NCI-H2081 (cell line): ENCODE measurements around the gene SBK3.
"Not testable (repeated sequence)": the region's sequence is repeated elsewhere in the genome, so short reads cannot be mapped to it uniquely, and the experiment has no call there.

ENCODE experiments used
- DNase-seq, 2 experiments: peaks; one replicate each; lab custom pipeline; 2025; lab: John Stamatoyannopoulos, UW

SBK3 gene

DNA sequence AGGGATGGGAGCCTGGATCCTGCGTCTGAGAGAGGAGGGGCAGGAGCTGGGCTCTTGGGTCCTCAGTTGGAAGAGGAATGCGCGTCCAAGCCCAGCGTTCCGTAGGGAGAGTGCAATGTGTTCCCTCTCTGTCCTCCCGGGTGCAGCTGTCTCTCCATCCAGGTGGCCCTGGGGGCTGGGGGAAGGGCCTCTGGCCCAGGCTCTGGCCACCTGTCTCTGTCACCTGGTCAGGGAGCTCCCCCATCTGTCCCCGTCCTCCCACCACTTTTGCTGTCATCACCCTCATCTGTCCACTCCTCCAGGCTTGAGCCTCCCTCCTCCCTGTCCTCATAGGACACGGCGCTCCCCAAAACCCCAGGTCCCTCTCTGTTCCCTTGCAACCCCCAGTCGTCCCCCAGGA, 4.7 kb downstream of the SBK3 start:
- DNase-seq = no peak

DNA sequence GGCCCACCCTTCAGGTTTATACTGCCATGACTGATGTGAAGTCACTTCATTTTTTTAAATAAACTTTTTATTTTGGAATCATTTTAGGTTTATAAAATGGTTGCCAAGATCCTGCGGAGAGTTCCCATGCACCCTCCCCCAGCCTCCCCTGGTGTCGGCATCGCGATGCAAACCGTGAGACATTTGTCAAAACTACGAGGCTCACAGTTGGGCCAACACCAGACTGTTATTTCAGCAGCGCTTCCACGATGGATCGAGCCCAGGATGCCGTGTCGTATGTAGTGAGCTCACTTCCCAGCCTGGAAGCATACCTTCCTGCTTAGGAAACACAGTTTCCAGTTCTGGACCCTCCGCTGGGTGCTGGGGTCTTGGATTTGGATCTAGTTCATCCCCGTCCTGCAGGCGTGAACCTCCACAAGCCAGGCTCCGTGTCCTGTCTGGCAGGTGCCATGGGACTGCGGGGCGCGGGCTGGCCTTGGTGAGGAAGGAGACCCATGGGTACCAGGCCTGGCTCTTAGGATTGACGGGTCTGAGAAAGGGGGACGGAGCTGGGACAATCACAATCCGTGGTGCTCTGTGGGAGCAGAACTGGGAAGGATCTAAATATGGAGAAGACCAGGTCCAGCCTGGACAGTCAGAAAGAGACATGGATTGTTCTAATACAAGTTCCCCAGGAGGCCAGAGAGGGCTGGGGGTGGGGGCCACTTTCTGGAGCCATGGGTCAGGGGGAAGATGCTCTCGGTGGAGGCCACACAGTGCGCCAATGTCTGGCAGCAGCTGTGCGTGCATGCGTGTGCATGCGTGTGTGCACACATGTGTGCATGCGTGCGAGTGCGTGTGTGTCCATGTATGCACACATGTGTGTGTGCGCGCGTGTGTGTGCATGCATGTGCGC, 6.0 kb downstream of the SBK3 start:
- DNase-seq = no peak

DNA sequence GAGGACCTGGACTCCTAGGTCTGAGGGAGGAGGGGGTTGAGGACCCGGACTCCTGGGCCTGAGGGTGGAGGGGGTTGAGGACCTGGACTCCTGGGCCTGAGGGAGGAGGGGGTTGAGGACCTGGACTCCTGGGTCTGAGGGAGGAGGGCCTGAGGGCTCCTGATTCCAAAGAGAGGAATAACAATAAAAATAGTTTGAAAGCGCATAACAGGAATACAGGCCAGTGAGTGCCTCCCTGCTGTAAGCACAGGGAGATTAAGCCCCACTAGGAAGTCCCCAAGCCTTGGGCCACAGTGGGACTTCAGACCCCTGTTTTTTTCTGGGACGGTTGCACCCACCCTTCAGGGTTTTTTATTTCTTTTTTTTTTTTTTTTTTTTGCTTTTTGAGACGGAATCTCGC, 7.2 kb downstream of the SBK3 start:
- no peak for DNase-seq

DNA sequence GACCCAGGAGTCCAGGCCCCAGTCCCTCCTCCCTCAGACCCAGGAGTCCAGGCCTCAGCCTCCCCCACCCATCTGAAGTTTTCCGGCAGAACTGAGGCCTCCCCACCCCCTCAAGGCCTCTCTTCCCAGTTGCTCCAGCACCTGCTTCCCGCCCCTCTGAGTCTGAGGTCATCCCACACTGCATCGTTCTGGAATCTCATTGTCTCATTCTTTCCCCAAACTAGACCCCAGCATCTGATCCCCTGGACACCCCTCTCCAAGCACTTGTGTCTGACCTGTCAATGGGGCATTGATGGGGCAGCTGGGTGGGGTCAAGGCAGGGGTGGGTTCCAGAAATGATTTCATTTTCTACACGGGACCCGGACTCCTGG, 7.6 kb downstream of the SBK3 start:
- DNase-seq = no peak

DNA sequence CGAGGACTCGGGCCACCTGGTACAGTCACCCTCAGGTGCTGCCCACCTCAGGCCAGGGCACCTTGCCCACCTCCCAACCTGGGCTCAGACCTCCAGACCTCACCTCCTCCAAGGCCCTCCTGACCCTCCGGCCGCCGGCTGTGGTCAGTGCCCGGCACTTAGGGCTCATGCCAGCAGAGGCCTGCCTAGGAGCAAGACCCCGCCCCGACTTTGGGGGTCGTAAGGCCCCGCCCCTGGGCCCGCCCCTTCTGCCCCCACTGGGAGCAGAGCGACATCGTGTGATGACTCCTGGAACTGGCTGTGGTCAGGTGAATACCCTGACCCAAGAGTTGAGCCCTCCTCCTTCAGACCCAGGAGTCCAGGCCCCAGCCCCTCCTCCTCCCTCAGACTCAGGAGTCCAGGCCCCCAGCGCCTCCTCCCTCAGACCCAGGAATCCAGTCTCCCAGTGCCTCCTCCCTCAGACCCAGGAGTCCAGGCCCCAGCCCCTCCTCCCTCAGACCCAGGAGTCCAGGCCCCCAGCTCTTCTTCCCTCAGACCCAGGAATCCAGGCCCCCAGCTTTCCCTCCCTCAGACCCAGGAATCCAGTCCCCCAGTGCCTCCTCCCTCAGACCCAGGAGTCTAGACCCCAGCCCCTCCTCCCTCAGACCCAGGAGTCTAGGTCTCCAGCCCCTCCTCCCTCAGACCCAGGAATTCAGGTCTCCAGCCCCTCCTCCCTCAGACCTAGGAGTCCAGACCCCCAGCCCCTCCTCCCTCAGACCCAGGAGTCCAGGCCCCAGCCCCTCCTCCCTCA, 8.2 kb downstream of the SBK3 start, which contains the start of gene SBK2:
SBK2 (minus strand) TSS at position 183 of the 790 bp plus-strand sequence. CDS start 839 bp downstream, outside the sequence.
- no peak for DNase-seq

DNA sequence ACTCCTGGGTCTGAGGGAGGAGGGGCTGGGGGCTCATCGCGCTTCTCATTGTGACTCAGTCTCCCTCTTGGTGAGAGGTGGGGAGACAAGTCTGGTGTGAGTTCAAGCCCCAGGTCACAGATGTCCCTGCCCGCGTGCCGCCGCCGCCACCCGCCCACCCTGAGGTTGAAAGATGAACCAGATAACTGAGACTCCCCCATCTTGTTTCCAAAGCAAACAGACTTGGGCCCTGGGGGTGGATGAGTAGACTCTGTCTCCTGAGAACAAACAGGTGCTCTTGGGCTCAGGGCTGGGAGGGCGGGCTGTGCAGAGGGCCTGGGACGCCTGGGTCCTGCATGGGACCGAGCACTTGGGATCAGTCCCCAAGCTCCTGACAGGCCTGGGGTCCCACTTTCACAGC, 9.0 kb downstream of the SBK3 start:
- no peak for DNase-seq

DNA sequence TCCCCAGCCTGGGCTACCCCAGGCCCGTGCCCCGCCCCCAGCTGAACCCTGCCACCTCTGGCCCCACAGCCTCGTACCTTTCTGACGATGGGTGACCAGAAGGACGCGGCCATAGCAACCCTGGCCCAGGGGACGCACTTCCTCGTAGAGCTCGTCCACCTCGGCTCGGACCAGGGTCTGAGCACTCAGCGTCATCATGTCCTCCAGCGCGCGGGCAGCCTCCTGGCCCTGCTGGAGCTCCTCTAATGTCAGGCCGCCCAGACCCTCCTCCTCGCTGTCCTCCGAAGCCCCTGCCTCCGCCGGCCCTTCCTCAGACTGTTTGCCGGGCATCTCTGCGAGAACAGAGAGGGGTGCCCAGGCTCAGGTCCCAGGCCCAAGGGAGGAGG, 9.4 kb downstream of the SBK3 start:
- no peak for DNase-seq

DNA sequence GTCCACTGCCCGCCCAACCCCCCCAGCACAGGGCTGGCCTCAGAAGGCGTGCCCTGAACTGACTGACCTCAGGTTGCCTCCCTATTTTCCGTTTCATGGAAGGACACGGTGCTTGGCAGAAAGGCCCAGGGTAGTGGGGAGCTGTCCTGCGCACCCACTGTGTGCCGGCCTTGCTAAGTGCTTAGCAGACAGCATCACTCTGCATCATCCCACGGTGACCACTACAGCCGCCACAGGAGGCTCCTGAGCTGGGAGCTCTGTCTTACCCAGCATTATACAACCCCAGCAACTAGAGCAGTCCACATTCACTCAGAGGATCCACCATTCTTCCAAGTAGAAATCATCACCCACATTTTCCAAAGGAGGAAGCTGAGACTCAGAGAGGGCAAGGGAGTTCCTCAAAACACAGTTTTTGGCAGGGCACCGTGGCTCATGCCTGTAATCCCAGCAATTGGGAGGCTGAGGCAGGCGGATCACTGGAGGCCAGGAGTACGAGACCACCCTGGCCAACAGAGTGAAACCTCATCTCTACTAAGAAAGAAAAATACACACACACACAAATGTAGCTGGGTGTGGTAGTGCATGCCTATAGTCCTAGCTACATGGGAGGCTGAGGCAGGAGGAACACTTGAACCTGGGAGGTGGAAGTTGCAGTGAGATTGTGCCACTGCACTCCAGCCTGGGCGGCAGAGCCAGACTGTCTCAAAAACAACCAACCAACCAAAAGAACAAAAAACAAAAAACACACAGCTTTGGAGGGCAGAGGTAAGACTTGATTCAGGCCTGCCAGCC, 10.0 kb downstream of the SBK3 start:
- DNase-seq = no peak

DNA sequence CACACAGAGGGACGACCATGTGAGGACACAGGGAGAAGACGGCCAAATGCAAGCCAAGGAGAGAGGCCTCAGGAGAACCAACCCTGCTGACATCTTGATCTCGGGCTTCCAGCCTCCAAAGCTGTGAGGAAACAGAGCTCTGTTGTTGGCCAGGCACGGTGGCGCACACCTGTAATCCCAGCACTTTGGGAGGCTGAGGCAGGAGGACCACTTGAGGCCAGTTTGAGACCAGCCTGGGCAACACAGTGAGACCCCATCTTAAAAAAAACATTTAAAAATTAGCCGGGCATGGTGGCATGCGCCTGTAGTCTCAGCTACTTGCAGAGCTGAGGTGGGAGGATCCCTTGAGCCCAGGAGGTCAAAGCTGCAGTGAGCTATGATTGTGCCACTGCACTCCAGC, 11.1 kb downstream of the SBK3 start:
- DNase-seq = not testable (repeated sequence)

DNA sequence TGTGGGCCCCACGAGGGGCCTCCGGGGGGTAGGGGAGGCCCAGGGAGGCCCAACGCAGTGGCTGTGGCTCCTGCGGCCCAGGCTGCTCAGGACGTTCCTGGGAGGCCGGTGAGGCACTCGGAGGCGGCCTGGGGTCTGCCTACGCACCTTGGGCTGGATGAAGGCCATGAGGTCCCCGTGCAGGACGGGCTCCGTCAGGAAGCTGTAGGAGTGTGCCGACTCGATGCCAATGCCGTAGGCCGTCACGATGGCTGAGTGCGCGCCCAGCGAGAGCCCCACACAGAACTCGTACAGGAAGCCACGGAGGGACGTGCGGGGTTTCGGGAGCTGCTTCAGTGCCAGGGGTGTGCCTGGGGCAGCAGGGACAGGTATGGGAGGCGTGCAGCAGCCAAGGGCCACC, 14.3 kb downstream of the SBK3 start:
- DNase-seq = no peak

DNA sequence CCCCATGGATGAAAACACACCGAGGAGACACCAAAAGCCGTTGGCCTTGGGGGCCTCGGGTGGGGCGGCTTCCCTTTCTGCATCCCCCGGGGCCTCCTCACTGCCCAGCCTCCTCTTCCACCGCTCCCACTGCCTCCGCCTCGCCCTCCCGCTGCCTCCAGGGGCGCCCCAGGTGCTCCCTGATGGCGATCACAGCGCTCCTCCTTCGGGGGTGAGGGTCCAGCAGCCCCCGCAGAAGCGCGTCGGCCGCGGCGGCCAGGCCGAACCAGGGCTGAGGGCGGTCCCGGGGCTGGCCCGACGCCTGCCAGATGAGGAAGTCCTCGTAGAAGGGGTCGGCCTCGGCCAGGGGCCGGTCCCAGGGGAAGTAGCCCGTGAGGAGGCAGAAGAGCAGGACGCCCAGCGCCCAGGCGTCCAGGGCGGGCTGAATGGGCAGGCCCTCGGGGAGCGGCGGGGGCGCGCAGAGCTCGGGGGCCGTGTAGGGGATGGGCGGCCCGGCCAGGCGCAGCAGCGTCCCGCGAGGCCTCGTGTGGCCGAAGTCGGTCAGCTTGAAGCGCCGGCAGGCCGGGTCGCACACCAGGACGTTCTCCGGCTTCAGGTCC, 15.6 kb downstream of the SBK3 start:
- DNase-seq = no peak

DNA sequence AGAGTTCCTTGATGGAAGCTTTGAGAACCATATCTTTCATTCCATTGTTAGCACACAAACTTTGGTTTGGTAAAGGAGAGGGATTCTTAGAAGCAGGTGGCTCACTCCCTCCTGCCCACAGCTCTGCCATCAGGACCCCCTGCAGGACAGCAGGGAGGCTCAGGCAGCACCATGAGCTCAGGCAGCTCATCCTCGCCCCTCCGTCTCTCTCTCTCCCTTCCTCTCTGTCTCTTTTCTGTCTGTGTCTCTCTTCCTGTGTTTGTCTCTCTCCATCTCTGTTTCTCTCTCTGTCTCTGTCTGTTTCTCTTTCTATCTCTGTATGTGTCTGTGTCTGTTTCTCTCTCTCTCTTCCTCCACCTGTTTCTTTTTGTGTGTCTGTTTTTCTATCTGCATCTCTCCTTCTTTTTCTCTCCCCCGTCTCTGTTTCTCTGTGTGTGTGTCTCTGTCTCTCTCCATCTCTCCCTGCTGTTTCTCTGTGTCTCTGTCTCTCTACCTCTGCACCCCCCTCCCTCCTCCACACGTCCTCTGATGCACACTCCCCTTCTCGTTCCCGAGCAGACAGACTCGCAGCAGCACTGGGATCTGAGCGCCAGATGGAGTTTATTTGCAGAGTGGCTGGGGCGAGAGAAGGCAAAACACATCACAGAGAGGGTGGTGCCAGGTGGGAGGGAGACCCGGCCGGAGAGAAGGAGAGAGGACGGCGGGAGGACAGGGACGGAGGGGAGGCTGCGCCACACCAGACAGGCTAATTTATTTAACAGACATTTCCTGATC, 17.1 kb downstream of the SBK3 start:
- DNase-seq = peak; percentile 57 to 78

DNA sequence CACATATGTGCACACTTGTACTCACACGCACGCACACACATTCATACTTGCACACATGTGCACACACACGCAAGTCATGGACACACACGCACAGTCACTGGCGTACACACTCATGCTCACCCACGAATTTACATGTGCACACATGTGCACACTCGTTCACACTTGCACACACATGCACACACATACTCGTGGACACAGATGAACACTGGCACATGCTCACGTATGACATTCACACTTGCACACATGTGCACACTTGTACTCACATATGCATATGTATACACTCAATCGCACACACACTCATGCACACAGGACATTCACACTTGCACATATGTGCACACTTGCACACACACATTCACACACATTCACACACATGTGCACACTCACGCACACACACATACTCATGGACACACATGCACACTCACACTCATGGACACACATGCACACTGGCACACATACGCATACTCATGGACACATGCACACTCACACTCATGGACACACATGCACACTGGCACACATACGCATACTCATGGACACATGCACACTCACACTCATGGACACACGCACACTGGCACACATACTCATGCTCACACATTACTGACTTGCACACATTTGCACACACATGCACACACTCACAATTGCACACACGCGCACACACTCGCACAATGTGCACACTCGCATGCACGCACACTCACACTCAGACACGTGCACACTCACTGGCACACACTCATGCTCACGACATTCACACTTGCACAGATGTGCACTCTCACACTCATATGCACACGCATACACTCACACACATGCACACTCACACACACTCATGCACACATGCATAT, 17.9 kb downstream of the SBK3 start:
- DNase-seq = no peak

DNA sequence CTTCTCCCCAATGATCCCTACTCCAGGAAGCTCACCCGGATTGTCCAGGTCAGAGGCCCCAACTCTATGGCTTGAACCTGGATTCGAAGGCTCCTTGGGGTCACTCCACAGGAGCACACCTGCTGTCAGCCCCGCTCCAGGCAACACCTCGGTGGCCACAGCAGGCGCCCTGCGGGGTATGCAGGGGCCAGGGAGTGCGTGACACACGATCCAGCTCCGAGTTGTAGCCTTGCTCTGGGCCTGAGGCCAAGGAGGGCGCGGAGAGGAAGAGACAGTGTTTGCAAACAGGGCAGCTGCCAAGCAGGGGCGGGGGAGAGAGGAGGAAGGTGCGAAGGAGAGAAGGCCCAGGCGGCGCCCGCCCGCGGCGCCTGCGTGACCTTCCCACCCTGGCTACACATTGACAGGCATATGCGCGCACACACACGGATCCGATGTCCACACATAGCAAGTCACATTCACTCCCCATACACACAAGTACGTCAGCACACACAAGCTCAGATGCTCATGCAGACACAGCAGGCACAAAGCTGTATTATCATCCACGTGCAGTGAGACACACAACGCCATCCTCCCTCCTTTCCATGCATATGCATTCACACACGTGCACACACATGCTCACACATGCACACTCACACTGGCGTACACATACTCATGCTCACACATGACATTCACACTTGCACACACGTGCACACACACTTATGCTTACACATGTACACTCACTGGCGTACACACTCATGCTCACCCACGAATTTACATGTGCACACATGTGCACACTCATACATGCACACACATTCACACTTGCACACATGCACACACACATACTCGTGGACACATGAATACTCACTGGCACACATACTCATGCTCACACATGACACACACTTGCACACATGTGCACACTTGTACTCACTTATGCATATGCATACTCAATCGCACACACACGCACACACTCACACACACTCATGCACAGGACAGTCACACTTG, 18.8 kb downstream of the SBK3 start:
- DNase-seq = peak; percentile 84 to 90

DNA sequence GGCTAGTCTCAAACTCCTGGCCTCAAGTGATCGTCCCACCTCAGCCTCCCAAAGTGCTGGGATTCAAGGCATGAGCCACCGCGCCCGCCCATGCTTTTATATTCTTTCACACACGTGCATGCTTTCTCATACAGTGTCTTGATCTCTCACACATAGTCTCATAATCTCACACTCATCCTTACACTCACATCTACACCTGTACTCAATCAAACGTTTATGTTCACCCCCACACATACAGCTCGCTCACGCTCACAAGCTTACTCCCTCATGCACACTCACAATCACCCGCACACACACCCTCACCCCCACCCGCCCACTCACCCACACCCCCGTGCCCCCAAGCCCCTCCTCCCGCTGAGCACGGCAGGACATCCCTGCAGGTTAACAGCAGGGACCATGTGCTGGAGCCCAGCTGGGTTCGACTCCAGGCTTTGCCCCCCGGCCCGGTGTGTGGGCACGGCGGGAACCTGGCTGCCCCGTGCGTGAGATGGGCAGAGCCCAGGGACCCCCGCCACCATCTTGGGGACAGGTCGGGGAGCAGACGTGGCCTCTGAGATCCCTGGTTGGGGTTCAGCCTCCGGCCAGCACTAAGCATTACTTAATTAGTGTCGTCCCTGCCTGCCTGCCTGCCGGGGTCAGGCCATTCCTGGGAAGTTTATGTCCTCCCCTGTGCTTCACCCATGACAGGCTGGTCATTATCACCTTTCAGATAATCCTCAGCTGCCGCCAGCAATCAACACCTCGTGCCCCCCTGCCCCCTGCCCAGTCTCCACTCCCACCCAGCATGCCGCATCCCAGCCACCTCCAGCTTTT, 19.8 kb downstream of the SBK3 start:
- no peak for DNase-seq

DNA sequence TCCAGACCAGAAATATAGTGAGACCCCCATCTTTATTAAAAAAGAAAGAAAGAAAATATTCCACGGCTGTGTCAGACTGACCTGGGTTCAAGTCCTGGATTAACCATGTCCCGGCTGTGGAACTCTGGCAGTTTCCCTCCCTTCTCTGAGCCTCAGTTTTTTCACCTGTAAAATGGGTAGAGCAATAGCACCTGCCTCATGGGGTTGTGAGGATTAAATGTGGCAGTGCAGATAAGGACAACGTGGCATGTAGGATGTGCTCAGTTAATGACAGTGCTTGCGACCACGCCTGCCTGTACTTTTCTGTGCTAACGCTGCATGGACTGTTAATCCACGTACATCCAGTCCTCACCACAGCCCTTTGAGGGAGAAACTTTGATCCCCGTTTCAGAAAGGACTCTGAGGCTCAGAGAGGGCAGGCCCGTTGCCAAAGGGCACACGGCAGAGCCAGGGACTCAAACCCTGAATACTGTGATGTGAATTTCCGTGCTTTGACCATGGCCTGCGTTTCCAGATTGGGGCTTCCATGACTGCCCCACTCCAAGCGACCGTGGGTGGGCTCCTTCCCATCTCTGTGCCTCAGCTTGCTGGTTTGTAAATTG, 24.6 kb downstream of the SBK3 start:
- no peak for DNase-seq

DNA sequence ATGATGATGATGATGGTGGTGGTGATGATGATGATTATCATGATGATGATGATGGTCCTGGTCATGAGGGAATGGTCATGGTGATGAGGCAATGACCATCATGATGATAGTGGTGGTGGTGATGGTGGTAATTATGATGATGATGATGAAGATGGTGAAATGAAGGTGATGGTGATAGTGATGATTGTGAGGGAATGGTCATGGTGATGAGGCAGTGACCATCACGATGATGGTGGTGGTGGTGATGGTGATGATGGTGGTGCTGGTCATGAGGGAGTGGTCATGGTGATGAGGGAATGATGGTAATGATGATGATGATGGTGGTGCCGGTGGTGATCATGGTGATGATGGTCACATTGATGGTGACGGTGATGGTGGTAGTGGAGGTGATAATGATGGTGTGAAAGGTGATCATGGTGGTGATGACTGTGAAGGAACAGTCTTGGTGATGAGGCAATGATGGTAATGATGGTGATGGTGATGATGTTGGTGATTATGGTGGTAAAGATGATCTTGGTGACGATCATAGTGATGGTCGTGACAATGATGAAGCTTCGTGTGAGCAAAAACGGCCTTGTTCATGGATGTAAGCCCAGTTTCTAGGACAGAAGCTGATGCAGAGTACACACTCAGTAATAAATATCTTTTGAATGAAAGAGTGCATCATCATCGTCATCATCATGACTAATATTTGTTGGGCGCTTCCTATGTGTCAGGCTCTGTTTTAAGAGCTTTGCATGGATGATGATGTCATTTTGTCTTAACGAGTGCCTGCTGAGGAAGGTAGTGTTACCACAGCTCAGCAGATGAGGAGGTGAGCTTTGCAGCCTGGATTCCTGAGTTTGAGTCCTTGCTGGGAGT, 25.7 kb downstream of the SBK3 start:
- no peak for DNase-seq
